Activated CD8-positive, alpha-beta memory T cell treated with anti-CD3 and anti-CD28 coated beads, Interleukin-2, amount 50 U/mL, for 48 hours (primary cell): ENCODE measurements around the gene ITK.
A peak's percentile ranks its signal among the peaks of the same experiment; 100 is the strongest.
"Not testable (repeated sequence)": the region's sequence is repeated elsewhere in the genome, so short reads cannot be mapped to it uniquely, and the experiment has no call there.

Experiments
- DNase-seq: peaks from one replicate; pipeline ENCODE4 v3.0.0-alpha.2; 2020

ITK gene

DNA sequence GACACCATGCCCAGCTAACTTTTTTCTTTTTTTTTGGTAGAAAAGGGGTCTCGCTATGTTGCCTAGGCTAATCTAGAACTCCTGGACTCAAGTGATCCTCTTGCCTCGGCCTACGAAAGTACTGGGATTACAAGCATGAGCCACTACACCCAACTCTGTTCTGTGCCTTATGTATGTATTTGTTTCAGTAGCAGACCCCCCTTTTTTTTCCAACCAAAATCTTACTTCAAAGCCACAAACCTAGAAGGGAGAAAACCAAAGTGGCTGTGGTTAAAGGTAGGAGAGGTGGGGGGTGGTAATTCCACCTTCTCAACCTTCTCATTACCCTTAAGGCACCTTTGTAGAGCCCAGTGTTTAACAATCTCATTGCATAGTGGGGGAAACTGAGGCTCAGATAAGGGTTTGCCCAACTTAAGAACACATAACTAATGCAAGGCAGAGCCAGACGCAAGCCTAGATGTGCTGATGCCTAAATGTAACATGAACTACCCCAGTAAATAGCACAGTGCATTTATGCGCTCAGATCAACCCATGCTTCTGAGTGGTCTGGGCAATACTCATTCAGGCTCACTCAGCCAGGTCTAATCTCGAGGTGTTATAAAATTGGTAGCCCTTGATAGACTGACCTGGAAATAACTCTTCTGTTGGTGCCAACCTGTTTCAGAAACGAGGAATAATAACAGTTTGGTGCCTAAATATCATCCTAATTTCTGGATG lies 33.0 kb downstream of the ITK start:
- no peak for DNase-seq

DNA sequence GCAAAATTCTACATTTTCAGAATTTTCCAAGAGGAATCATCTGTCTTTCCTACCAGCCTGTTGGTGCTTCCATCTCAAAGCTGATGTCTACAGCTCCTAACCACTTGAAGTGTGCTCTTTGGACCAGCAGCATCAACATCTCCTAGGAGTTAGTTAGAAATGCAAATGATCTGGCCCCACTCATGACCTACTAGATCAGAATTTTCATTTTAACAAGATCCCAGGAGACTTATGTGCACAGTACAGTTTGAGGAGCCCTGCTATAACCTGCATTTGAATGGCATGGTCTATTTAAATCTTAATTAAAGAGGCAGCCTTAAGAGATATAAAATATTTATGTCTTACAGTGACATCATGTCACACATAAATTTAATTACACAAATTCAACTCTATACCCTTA lies 33.8 kb downstream of the ITK start:
- no peak for DNase-seq

DNA sequence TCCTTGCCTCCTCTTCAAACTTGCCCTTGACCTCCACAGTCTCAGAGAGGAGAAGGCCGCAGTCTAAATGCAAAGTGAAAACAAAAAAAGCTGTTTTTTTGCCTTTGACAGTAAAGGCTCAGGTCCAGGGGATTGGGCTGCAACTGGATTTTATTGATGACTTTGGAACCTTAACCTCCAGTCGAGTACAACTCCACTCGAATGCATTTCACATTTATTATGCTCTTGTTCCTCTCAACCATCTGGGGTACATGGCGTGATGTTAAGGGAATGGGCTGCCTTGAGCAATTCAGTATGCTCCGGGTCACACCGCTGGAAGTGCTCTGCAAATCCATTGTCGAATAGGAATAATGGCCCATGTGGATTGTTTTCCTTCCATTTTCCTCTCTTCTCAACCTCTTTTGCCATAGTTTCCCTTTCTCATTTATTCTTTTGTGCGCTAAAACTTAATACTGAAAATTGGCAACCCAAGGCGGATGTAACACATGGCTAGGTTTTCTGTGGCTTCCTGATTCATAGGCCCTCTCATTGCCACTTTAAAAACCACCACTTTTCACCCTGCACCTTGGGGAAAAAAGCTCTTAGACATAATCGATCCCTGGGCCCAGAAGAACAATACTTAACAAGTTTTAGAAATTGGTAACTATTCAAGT lies 34.3 kb downstream of the ITK start:
- DNase-seq, result no peak

DNA sequence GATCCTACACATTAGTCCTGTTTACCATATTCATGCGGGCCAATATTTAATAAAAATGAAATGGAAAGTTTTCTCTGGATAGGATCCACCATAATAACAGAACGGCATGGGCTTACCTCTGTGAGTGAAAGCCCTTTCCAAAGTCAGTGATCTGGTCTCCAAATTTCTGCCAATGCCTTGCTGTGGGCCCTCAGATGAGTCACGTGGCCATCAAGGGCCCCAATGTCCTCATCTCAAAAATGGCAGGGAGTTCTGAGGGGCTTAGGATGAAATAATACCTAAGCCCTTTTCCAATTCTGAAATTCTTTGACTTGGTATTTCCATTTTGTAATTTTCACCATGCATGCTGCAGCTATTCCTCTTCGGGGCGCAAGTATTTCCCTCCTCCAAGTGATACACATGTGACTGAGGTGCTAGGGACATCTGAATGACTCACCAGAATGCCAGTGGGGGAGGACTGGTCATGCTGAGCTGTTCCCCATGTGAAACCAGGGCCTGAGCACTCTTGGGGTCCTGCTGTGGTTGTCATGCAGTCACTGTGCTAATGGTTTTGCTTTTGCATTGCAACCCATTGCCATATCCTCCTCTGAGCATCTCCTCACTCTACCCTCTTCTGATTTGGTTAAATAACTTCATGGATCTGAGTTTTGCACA lies 35.0 kb downstream of the ITK start:
- DNase-seq, result no peak

DNA sequence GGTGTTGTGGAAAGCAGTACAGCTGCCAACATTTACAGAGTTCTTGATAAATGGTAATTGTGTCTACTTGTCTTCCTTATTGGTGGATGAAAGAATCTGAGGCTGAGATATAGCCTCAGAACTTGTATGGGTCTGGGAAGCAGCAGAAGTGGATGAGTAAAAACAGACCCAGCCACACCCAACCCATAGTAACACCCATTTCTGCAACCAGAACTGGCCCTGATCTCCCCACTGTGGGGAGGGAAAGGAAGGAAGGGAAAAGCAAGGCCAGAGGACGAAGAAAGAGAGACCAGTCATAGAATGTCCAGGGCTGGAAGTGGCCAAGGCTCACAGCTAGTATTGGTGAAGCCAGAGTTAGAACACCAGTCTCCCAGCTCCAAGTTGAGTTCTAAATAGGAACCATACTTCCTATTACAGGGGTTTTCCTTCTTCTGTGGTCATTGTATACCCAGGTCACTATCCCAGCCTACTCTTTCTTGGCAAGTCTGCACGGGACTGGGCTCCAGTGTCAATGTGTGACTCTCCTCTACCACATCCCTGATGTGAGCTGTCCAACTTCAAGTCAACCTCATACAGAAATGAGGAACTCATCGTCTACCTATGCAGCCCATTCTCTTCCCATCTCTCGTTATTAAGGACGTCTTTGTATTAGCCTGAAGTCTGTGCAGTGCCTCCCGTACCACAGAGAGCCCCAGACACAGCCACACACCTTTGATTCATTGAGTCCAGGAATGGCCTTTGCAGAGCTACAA lies 35.9 kb downstream of the ITK start:
- no peak for DNase-seq

DNA sequence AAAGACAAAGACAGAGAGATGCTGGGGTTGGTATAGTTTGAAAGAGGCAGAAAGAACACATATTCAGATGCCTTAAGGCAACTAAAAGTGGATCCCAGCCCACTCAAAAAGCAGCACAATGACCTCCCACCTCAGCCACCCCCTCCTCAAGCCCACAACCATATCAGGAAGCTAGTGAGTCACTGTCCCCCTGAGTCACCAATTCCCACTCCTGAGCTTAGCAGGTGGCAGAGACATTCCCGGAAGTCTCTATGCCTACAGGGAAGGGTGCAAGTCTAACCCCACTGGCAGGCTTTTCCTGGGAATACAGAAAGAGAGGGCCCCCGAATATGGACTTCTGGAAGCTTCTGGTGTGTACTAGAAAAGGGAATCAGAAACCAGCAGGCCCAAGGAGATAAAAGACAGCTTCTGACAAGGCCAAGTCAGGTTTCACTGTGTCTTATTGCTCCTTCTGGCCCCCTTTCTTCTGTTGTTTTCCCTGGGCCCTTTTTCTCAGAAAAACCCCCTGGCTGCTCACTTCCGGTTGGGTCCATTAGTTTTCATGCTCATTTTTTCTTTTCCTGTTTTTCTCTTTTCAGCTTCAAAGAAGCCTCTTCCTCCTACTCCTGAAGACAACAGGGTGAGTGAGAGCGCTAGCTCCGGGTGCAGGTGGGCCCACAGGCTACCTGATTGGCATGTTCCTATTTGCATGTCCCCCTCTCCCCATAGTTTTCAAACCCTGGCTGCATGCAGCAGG lies 36.8 kb downstream of the ITK start:
- DNase-seq, result no peak

DNA sequence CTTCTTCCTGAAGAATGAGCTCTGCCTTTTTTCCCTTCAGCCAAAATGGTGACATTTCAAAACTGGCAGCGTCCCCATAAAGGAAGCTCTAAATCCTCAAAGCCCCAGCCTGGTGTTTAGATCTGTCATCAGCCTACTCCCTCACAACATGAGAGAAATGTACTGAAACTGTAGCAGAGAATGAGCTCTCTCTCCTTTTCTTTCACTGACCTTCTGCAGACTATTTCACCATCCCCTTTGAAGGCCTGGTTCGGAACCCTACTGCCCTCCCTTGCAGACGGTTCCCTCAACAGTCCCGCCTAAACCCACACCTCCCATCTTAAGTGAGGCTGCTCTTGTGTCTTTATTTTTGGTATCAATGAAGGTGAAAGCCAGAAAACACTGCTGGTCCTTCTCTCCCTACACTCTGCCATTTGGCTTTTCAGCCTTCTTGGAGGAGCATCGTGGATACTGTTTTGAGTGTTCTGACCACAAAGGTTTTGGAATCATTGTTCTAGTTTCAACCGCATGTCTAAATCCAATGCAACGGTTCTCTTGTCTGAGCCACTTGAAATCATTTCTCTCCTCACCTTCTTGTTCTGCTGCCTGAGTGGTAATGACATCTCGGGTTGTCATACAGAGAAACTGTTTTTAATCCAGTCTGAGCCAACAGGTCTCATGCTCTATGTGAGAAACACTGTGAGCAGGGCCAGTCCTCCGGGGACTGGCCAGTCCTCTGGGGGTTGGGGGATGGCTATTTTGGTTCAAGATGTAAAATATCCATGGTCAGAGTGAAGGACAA lies 39.0 kb downstream of the ITK start:
- DNase-seq, result no peak

DNA sequence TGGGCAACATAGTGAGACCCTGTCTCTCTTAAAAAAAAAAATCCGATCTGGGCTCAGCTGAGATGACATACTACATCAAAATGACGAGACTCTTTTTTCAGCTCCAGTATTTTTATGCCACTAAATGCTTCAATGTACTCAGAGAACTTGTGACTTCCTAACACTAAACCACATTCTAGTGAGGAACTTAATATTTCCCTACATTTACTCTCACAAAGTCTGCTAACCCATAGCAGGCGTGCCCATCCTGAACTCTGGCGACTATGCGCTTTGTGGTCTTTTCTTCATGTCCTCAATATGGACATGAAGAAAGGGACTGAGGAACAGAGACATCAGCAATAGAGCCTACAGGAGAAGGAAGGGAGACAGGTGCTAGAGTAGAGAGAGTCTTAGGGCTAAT lies 41.3 kb downstream of the ITK start:
- no peak for DNase-seq

DNA sequence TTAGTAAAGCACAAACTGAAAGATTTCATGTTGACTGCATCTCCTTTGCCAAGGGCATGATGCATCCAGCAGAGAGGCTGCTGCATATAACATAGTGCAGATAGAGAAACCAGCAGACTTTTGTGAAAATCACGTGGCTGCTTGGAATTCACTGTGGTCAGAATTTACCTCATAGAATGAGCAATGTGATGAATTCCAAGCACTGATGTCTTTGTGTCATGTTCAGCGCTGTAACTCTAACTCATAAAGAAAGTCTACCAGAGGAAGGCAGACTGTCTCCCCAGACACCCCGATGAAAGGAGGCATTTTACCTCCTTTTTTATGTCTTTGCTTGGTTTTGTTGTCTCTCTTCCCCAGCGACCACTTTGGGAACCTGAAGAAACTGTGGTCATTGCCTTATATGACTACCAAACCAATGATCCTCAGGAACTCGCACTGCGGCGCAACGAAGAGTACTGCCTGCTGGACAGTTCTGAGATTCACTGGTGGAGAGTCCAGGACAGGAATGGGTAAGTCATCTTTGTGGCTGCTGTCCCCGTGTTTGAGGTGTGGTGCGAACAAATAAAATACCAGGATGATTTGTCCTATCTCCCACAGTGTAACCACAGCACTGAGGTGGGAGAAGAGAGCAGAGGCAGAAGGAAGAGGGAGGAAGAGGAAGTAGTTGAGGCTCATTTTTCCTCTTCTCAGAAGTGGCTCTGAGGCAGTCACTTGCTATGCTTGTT lies 42.0 kb downstream of the ITK start:
- DNase-seq, result peak; percentile 80

DNA sequence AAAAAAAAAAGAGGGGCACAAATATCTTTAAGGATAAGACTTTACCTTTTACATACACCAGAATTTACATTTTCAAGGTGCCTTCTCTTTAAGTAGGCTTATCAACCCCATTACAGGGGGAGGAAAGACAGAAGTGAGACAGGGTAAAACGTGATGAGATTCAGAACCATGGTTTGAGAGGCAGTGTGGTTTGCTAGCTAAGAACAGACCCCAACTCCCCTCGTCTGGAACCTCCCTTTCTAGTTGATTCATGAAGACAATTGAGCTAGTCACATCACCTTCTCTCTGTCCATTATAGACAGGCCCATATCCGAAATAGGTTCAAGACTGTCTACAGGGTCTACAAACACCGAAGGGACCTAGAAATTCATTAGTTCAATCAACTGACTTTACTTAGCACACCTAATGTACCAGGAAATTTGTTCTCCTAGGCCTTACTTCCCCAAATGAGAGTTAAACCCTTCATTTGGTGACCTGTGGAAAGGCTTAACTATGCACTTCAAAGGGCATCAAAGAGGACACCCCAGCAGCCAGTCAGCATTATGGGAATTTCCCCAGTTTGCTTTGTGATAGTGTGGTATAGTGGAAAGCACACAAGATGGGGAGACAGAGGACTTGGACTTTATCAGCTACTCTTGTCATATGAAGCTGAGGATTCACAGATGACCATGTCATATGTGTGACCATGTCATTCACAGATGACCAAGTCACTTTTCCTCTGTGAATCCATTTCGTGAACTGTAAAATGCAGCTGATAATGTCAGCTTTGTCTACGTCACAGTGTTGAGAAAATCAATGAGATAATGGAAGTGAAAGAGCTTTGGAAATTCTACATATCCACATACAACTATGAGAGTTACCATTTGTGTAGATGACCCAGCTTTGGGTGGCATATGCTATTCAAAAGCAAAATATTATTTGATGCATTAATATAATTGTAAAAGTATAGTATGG lies 45.1 kb downstream of the ITK start:
- no peak for DNase-seq

DNA sequence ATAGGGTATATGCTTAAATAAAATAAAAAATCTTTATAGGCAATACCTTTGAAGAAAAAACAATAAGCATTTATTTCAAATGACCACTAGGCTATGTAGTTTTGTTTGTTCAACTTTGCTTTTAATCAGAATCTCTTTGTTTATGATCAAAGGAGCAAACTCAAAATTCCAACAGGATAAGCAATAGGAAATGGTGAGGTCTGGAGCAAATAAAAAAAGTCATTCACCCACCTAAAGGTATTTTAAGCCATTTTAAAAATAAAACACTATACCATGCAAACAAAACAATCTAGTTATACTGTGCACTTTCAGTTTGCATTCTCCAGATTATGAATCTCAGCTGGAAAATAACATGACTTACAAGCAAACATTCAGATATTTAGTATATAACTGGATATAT lies 50.0 kb downstream of the ITK start:
- no peak for DNase-seq

DNA sequence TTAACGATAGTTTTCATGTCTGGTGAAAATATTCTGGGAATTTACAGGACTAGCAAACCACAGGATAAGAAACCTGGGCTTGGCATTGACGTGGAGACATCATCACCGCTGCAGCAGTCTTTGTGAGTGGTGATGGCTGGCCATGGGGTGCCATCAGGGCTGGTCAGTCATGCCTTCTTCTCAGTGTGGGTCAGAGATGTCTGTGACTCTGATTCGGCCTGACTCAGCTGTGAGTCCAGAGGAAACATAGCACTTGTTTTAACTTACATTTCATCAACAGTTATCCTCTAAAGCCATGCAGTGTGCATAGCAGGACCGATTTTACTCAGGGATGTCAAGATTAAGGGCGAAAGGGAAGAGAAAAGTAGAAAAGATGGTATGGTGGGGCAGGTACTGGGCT lies 52.1 kb downstream of the ITK start:
- no peak for DNase-seq

DNA sequence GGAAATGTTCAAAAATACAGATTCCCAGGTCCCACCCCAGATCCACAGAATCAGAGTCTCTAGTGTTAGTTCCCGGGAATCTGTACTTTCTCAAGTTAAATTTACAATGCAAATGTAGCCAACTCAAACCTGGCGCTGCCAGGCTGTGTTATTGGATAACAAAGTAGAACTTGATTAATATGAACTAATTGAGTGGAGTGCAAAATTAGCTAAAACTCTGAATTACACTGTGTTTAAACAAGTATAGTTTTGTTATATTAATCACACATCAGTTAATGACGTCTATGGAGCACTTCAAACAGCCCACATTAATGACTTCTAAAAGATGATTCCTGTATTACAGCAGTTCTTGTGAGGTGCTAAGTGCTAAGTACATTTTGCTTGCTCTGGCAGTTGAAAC lies 52.9 kb downstream of the ITK start:
- DNase-seq, result no peak

DNA sequence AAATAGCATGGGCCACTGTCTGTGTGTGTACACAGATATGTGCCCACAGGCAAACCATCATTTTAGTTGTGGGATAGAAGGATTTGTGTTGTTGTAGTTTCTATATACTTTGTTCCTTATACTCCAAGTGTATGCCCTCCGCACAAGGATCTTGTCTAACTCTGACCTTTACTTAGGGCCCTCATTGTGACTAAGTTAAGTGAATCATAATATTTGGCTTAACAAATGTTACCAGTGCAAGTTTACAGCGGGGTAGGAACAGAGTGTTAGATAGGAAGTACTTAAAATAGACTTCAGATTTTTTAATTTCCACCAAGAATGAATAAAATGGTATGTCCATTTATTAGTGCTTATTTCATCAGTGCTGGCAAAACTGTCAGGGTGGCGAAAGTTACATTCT lies 55.8 kb downstream of the ITK start:
- no peak for DNase-seq

DNA sequence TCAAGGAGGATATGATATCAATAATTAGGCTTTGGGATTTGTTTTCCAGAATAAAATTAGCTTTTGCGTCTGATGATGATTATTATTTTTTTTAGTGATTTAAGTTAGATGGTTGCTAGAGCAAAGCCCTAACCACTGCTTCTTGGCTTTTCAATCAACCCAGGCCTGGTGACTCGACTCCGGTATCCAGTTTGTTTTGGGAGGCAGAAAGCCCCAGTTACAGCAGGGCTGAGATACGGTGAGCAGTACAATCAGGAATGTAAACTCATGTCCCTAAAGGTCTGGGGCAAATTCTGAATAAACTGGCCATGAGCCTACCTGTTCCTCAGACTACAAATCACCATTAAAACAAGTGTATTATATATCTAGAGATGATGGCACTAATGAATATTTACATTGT lies 60.8 kb downstream of the ITK start:
- DNase-seq, result no peak

DNA sequence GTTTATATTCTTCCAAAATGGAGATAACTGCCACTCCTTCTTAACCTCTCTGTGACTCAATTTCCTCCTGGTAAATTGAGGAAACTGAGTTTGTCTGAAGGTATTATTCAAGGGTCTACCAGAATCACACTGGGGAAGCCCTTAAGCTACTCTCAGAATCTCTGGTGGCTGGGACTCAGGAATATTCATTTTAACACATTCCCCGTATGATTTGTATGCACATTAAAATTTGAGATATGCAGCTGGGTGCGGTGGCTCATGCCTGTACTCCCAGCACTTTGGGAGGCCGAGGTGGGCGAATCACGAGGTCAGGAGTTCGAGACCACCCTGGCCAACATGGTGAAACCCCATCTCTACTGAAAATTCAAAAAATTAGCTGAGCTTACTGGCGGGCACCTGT lies 64.1 kb downstream of the ITK start:
- DNase-seq, result not testable (repeated sequence)

DNA sequence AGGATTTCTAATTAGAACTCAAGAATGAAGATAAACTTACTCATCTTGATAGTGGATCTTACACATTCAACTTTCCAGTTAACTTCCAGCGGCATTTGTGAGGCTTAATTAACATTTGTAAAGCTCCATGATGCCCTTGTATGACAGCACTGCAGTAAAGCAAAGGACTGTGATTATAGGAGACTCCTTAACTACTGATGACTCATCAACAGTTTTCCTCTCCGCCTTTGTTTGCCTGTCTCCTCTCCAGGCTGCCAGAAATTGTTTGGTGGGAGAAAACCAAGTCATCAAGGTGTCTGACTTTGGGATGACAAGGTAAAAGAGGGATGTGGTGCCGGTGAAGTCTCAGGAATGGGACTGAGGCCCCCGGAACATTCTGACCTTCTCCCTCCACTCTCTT lies 64.8 kb downstream of the ITK start:
- DNase-seq, result no peak

DNA sequence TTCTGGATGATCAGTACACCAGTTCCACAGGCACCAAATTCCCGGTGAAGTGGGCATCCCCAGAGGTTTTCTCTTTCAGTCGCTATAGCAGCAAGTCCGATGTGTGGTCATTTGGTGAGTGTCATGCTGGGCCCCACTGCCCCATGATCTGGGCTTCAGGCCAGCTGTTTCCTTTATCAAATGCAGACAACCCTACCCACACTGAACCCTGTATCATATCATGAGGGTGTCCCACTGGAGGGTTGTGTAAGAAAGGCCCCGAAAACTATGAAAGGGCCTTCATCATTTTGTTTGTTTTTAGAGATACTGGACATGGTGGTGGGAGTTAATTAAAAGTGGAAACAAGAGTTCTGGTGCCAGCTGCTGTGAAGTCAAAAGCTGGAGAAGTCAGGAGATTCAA lies 65.2 kb downstream of the ITK start:
- no peak for DNase-seq

DNA sequence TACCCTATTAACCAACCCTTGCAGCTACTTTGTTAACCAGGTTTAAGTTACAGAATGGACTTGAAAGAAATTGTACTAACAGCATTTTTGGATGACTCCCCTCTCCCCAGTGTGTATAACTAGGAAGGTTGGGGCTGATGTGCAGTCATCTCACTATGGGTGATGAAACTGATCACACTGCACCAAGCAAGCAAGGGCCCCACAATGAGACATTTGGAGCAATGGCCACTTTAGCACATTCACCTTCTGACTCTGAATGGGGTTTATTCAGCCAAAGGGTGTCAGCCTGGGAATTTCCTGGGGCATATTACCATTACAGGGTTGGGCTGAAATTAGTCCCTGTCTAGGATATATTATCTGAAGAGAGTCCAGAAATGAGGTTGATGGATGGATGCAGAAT lies 66.6 kb downstream of the ITK start:
- no peak for DNase-seq

DNA sequence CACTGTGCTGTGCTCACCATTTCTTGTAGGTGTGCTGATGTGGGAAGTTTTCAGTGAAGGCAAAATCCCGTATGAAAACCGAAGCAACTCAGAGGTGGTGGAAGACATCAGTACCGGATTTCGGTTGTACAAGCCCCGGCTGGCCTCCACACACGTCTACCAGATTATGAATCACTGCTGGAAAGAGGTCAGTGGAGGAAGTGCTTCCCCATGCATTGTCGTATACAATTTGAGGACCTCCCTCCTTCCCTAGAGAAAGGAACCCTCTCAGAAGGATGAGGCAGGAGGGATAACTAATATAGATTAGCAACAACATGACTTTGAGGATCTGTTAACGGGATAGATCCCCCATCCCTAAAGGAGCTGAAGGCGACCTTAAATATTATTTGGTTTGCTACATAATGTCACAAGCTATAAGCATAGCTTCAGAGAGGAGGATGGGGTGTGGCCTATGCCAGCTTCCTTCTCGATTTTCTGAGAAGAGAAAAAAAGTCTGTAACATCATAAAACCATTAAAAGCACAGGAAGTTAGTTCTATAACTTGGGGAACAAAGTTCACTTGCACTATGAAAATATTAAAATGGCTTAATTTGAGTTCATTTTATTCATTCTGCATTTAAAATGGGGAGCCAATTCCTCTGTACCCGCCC lies 68.3 kb downstream of the ITK start:
- no peak for DNase-seq
